CD4-positive, alpha-beta T cell treated with Interleukin-15 for 1 hour (primary cell): ENCODE data around the gene HIC2.
"Not testable (repeated sequence)": the region's sequence is repeated elsewhere in the genome, so short reads cannot be mapped to it uniquely, and the experiment has no call there.

Source experiments
- DNase-seq: peaks from one replicate; pipeline ENCODE4 v3.0.0-alpha.2; 2020

The HIC2 gene

DNA sequence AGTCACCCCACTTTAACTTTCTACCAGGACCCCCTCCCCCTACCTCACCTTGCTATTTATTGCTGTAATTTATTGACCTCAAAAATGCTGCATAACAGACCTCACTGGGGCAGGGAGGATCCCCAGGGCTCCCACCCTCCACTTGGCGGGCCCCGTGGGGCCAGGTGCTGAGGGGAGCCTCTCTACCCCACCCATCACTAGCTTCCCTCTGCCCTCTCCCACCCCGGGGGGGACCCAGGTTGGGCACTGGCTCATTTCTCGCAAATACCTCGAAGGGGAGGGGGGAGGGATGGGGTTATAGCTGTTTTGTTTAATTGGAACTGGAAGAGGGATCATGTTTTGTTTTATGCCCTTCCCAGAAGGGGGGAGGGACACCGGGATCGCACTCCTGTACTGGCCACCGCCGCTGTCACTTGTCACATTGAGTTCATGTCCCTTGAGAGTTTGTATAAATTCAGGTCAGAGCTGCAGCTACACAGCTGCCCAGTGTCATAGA is 33.7 kb downstream of the HIC2 start:
- DNase-seq, result no peak

DNA sequence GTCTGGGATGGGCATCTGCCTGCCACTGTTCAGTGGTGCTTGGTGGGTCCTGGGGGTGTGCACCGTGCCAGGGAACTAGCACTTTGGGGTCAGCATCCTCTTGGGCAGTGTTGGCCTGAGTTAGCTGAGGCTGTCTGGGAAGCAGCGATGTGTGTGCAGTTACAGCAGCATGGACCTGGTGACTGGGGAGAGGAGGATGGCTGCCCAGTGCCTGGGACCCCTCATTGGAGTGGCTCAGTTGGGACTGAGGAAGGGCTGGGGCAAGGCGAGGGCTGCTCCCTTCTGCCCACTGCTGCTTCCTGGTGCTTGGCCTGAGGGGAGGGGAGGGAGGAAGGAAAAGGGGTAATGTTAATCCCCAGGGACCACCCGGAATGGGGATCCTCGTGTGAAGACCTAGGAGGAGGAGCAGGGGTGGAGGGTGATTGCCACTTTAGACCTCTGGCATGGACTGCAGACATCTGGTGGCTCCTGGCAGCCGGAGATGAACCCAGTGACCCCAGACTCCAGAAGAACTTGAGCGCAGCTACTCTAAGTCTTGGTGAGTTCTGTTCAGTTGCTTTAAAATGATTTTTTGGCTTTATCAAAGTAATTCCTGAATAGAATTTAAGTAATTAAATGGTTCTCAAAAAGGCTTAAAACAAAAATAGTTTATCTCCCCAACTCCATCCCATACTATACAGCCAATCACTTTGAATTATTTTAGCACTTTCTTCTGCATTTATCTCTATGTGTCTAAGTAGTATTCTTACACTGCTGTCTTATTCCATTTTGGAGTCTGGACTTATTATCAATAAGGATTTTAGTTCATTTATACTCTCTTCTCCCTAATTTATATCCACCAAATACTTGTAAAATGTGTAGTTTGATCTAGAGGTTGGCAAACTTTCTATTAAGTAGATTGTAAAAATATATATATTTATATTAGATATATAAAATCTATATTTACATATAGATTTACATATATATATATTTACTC is 34.7 kb downstream of the HIC2 start:
- no peak for DNase-seq

DNA sequence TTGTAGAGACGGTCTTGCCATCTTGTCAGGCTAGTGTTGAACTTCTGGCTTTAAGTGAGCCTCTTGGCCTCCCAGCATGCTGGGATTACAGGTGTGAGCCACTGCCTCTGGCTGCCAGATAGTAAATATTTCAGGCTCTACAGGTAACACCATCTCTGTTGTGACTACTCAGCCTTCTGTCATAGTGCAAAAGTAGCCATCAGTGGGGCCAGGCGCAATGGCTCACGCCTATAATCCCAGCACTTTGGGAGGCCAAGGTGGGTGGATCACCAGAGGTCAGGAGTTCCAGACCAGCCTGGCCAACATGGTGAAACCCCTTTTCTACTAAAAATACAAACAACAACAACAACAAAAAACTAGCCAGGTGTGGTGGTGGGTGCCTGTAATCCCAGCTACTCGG is 35.5 kb downstream of the HIC2 start:
- not testable (repeated sequence) for DNase-seq

DNA sequence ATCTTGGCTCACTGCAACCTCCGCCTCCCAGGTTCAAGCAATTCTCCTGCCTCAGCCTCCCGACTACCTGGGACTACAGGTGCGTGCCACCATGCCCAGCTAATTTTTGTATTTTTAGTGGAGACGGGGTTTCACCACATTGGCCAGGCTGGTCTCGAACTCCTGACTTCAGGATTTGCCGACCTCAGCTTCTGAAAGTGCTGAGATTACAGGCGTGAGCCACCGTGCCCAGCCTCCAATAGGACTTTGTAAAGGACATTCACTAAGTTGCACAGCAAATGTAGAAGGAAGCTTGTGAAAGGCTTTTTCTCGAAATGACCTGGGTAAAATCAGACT is 37.8 kb downstream of the HIC2 start:
- not testable (repeated sequence) for DNase-seq

DNA sequence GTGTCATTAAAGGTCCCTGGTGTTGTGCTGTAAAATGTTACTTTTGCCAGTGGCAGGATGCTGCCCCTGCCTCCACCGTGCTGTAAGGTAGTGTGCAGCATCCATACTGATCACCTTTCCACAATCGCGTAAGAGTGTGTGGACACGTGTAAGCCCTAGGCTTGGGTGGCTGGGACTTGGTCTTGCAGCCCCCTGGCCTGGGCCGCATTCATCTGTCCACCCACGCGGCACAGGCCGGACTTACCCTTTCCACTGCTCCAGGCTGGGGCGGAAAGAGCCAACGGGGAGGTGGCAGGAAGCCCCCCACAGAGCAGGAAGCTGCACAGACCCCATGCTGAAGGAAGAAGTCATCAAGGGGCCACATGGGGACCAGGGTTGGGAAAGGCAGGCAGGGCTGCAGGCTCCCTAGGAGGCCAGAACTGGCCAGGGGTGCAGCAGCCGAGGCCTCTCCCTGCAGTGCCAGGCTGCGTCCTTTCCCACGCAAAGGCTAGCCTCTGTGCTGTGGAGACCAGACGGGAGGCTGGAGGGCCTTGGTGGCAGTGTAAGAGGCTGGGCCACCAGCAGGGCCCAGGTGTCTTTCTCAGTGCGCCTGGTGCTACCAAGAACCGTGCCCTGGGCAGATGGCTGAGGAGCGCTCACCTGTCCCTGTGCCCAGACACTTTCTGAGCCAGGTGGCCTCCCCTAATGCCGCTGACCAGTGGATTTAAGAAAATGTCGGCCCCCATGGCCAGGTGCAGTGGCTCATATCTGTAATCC is 38.3 kb downstream of the HIC2 start:
- no peak for DNase-seq

DNA sequence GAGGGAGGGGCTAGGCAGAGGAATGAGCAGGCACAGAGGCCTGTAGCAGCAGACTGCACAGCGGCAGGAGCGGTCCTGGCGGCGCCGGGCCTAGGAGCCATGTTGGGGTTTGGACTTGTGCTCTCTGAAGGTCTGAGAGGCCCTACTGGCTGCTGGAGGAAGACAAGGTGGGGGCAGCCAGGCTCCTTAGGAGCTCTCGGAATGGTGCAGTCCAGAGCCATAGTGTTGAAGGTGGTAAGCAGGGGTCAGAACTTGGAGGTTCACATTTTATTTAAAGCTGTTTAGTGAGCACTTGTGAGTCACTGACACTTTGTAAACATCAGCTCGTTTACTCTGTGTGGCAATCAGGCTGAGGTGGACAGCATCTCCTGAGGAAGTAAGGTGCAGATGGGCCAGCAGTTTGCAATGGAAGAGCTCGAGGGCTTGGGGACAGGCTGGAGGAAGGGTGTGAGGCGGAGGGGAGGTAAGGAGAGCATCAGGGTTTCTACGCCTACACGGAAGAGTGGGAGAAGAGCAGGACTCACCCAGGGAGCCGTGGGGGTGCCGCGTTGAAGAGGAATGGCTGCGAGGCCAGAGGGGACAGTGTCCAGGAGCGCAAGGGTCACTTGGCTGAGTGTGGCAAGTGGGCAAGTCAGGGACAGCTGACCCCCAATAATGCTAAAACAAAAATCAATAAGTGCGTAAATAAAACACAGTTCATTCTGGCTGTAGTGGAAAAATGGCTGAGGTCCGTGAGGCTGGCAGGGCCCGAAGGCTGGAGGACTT is 40.0 kb downstream of the HIC2 start:
- DNase-seq, result no peak

DNA sequence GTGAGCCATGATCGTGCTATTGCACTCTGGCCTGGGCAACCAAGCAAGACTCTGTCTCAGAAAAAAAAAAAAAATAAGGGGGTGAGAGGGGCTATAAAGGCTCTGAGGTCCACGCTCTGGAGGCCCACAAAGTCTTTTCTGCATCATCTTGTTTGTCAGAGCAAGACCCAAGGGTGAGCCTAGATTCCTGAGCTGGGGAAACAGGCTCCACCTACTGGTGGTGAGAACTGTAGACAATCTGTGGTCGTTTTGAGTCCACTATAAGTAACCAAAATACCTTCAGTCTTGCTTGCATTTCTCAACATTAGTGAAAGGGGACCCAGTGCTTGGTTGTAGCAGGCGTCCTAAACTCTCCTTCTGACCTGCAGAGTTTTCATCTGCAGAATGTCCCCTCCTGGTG is 45.5 kb downstream of the HIC2 start:
- DNase-seq, result not testable (repeated sequence)

DNA sequence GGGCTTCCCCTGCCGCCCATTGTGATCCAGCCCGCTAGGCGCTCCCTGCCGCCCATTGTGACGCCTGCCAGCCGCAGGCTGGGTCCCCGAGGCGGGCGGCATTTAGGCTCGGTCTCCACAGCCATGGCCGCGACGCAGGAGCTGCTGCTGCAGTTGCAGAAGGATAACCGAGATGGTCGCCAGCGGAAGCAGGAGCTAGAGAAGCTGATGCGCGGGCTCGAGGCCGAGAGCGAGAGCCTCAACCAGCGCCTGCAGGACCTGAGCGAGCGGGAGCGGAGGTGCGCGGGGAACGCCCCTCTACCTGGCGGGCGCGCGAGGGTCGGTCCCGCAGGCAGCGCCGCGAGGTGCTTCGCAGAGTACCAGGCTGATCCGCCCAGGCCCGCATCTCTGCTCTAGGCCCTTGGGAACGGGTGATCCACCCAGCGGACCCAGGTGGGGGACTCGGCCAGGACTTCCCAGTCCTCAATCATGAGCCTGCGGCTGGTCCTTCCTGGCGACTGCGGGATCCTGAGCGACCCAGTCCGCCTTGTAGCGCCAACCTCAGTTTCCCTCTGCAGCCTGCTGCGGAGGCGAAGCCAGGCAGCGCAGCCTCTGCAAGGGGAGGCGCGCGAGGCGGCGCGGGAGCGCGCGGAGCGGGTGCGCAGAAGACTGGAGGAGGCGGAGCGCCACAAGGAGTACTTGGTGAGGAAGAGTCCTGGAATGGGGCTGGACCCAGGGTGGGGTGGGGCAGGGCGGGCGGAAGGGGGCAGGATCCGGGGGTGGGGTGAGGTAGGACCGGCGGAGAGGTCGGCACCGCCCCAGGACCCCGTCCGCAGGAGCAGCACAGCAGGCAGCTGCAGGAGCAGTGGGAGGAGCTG is 50.4 kb downstream of the HIC2 start, which contains the start of gene TMEM191C:
TMEM191C (plus strand) TSS at position 51 of the 857 bp plus-strand sequence; CDS start at position 124, 73 bp downstream.
- DNase-seq, result not testable (repeated sequence)

DNA sequence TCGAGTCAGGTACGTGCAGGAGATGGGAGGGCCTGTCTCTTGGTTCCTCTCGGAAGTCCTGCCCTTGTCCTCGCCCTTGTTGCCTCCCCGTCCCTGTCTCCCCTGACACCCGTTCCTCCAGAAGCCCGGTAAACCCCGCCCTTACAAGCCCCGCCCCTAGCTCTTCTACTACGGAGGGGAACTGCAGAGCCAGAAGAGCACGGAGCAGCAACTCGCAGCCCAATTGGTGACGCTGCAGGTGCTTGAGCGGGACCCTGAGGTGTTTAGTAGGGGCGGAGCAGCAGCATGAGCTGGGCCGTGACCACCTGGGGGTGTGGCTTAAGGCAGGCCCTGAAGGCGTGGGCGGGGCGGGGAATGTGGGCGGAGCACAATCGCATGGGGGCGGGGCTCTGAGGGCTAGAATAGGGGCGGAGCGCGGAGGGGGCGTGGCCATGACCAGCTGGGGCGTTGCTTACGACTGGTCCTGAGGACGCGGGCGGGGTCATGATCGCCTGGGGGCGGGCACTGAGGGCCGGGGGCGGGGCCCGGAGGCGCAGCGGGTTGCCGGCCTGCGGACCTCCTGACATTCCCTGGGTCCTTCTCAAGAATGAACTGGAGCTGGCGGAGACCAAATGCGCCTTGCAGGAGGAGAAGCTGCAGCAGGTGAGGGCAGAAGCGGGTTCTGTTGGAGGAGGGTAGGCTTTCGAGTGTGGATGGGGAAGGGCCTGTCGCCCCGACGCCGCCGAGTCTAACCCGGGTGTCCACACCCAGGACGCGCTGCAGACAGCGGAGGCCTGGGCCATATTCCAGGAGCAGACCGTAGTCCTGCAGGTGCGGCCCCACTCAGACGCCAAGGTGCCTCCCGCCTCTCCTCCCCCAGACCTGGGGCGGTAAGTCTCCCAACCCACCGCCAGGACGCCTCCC is 51.3 kb downstream of the HIC2 start:
- peak; percentile 97 for DNase-seq

DNA sequence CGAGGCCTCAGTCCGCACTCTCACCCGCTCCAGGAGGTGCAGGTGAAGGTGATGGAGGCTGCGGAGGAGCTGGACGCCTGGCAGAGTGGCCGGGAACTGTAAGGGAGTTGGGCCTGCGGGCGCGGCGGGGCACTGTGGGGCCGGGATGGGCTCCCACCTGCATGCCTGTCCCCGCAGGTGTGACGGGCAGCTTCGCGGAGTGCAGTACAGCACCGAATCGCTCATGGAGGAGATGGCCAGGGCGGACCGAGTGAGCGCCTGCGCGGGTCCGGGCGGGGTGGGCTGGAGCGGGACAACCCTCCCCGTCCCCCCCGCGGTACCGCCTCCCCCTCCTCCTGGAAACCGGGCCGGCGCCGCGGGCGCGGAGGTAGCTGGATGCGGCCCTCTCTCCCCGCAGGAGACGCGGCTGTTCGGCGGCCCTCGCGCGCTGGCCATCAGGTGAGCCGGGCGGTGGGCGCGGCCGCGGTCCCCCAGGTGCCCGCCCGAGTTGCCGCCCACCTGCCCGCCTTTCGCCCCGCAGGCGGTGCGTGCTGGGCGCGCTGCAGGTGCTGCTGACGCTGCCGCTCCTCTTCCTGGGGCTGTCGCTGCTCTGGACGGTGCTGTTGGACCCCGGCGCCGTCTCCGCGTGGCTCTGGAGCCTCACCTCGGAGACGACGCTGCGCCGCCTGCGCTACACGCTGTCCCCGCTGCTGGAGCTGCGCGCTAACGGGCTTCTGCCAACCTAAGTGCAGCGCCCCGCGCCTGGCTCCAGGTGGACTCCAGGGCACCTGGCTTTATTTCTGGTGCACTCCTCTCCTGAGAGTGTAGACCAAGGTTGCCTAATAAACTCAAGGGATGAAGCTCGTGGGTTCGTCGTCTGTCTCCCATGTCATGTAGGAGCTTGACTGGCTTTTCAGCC is 52.2 kb downstream of the HIC2 start:
- DNase-seq, result not testable (repeated sequence)

DNA sequence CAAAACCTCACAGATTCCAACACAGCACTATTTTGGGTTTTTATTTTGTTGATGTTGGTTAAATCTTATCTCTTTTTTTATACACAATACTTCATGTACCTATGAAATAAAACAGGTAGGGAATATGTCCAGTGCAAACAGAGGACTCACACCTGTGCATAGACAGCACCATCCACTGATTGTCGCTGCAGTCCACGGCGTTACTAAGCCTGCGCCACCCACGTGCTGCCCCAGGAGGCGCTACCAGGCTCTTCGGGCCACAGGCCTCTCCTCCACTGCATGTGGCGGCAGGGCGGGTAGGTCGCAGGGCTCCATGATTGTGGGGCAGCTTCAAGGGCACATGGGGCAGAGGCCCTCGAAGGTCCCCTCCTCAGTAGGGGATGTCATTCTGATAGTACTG is 55.8 kb downstream of the HIC2 start:
- DNase-seq, result not testable (repeated sequence)

DNA sequence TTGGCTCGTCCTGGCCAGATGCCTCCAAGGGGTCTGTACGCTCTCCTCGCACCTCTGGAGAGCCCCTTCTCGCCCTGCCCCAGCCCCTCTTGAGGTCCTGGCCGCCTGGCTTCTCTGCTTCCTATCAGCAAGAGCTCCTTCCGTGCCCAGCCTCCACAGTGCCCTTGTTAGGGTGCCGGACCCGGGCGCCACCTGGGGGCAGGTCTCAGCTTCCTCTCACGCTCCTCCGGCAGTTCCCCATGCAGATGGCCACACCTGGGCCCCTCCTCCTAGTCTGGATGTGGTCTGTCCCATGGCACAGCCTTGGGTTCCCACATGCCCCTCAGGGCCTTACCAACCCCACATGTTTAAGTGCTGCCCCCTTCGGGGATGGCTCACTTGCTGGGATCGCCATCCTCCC is 56.5 kb downstream of the HIC2 start:
- DNase-seq, result not testable (repeated sequence)

DNA sequence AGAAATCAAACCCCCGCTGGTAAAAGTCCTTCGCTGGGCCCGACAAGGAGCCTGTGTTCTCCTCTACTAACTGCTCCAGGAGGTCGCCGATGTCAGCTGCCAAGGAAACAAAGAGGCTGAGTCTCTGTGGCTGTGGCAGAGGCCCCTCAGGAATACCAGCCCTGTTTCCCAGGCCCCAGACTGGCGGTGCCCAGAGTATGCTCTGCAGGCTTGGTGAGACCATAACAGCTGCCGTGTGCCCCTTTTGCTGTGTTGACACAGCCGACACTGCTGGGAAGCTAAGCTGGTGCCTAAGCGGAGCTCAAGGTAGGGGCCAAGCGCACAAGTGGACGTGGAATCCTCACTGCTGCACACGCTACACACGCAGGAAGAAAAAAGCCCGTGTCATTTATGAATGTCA is 66.9 kb downstream of the HIC2 start:
- not testable (repeated sequence) for DNase-seq

DNA sequence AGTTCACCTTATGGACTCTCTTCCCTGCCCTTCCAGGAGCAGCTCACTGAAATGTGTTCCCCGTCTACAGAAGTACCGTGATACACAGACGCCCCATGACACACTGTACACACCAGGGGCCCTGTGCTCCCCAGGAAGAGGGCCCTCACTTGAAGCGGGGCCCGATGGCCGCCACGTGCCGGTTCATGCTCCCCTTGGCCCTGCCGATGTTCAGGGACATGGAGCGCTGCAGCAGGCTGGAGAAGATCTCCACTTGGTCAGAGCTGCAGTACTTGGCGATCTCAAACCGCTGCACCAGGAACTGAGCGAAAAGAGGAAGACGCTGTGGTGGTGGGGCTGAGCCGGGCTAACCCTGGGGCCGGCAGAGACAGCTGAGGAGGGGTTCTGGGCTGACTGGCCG is 70.6 kb downstream of the HIC2 start:
- DNase-seq, result not testable (repeated sequence)

DNA sequence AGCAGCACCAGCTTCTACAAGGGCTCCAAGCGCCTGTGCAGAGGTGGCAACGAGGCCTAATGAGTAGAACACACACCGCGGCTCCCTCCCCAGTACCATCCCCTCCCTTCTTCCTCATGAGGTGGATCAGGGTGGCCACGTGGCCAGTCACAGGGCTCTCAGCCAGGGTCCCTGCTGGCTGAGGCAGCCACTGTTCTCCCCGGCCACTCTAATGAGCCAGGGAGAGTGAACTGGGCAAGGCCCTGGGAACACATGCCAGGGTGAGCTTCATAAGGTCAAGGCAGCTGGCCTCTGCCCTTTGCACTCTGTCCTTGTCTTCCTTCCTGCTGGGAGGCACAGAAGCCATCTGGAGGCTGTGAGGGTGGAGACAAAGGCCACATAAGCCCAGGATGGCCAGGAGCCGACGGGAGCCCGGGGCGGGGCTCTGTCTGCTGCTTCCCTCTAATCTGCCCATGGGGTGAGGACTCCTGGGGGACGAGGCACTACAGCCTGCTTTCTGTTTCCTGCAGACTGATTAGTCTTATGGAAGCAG is 72.0 kb downstream of the HIC2 start:
- not testable (repeated sequence) for DNase-seq

DNA sequence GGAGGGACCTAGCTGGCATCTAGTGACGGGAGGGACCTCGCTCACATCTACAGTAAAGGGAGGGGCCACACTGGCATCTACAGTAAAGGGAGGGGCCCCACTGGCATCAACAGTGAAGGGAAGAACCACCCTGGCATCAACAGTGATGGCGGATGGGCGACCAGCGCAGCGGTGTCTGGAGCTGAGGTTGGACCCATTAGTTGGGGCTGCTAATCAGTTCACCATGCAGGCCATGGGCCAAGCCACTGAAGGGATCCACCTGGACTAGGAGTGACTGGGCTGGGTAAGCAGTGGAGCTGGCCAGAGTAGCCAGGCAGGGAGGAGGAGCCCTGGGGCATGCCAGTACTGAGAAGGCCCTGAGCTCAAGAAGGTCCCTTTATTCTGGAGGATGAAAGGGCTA is 73.4 kb downstream of the HIC2 start:
- DNase-seq, result not testable (repeated sequence)

DNA sequence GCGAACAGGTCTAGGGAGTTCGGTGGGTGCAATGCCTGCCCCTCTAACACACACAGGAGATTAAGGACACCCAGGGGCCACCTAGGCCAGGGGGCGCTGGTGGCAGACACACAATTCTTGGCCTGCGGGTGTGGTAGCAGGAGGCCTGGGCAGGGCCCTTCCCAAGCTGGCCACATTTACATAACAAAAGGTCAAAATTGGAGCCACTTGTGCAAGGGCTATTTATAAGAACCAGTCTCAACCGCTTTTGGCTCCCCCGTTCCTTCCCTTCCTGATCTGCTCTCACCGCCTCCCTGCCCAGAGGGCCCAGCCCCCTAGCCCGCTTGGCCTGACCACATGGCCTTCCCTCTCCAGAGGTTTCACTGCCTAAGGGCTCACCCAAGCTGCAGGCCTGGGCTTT is 75.1 kb downstream of the HIC2 start:
- DNase-seq, result not testable (repeated sequence)

DNA sequence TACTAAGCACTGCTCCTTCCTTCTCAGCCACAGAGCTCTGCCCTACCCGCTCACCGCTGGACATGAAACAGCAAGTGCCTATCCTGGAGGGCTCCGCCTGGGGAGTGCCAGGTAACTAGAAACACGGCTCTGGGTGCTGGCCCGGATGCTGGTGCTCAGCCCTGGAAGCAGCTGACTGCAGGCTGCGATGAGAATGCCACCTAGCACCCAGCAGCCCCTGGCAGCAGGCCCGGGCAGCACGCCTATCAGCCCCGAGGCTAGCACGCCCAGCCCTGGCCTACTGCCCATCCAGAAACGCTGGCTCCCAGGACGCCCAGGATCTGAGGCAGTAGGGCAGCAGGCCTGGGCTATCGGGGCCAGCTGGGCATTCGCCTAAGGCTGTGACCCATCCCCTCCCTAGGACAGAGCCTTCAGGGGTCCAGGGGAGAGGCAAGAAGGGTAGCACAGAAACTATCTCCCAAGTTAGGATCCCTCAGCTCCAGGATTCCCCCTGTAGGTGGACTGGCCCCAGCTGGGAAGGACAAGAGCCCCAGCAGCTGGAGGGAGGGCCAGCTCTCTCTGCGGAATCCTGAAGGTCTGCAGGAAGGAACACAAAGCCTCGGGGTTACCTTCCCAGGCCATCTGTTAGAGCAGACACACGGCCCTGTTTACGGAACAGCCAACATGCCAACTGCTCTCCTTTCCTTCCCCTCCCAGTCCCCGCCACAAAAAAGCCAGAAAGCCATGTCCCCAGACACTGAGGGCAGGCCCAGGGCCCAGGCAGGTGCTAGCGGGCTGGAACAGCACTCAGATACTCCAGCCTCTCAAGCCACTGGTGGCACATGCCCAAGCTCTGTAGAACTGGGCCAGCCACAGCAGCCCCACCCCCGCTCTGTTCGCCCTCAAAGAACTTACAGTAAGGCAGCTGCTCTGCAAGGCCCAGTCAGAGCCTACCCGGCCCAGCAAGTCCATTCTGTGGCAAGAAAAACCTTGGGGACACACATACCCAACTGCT is 76.9 kb downstream of the HIC2 start:
- DNase-seq, result not testable (repeated sequence)
